HG02981 (cell line): Measurements from ENCODE around the gene GAL3ST2.
A peak's percentile ranks its signal among the peaks of the same experiment; 100 is the strongest.
"Not testable (repeated sequence)": the region's sequence is repeated elsewhere in the genome, so short reads cannot be mapped to it uniquely, and the experiment has no call there.

Experiments used
- ATAC-seq: cut with Tn5 transposase; IDR thresholded peaks from one replicate; pipeline ENCODE4 v1.9.1; 2021; ENCODE audit warnings: mild to moderate bottlenecking, moderate library complexity; ENCODE audit not compliant: unreplicated experiment

GAL3ST2 gene

DNA sequence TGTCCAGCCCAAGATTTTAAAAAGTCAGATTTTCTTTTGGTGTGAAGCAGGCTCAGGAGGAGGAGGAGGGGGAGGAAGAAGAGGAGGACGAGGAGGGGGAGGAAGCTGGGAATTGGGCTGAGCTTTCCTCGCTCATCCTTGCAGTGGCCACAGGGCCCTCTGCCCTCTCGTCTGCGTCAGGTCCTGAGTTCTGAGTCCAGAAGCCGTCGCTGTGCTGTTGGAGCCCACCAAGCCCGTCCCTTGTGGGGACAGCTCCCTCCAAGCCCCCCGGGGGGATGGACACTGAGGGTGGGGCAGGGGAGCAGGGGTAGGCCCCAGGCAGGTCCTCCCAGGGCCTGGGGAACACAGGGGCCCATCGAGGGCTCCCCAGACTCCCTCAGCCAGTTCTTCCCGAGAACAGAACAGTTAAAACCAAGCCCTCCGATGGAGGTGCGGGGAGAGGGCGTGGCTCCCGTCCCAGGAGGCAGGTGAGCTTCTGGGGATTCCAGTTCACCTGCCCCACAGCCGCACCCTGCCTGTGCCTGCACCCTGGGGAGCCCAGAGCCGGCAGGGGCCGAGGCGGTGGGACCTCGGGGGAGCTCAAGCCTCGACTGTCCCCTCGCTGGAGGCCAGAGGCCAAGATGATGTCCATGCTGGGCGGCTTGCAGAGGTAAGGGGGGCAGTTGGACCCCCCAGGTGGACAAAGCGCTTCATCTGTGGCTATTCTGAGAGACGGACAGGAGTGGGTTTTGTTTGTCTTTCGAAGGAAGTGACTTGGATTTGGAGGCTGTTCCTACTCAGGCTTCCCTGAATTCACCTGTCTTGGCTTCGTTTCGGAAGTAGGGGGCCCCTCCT lies at the start of gene GAL3ST2:
TSS of gene GAL3ST2 (plus strand) at position 487 of the 834 bp plus-strand sequence. CDS start at position 621, 134 bp downstream.
- no peak for ATAC-seq

GRCh38 chr2:241728000-241728399 lies 48.6 kb upstream of the GAL3ST2 start:
- no peak for ATAC-seq

DNA sequence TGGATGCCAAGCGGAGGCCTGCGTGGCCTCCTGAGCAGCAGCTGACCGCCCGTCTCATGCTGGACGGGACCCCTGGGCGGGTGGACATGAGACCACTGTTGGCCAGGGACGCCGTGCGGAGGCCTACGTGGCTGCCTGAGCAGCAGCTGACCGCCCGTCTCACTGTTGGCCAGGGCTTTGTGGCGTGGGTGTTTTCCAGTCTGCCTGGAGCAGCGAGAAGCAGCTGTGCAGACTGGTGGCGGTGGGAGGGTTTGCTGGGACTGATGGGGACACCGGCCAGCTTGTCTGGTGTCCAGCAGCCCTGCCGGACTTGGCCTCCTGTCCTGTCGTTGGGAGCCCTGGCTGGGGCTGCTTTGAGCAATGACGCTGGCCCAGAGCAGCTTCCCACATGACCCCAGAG lies 48.0 kb upstream of the GAL3ST2 start:
- no peak for ATAC-seq

DNA sequence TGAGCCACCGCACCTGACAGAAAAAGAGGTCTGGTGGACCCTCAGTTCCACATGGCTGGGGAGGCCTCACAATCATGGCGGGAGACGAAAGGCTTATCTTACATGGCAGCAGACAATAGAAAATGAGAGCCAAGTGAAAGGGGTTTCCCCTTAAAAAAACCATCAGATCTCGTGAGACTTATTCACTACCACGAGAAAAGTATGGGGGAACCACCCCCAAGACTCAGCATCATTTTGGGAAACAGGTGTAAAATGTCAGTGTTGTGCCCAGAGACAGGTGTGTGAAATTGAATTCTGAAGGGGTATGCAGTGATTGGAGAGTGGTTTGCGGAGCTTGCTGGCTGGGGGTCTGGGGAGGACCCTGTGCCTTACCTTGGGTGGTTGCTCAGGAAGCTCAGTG lies 46.8 kb upstream of the GAL3ST2 start:
- ATAC-seq: no peak

DNA sequence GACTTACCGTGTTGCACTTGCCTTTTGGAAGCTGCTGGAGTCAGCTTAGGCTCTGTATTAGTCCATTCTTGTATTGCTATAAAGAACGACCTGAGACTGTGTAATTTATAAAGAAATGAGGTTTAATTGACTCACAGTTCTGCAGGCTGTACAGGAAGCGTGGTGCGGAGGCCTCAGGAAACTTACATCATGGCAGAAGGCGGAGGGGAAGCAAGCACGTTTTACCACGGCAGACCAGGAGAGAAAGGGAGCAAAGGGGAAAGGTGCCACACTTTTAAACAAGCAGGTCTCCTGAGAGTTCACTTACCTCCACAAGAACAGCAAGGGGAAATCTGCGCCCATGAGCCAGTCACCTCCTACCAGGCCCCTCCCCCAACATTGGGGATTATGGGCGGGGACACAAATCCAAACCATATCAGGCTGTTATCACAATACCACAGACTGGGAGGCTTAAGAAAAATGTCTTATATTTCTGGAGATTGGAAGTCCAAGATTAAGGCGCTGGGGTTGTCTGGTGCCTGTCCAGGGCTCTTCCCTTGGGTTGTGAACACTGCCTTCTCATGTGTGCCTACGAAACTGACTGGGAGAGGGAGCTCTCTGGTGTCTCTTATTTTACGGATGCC lies 45.8 kb upstream of the GAL3ST2 start:
- ATAC-seq: no peak

- not testable (repeated sequence) for ATAC-seq
Measured at GRCh38 chr2:241732513-241733186, 44.0 kb upstream of the GAL3ST2 start.

DNA sequence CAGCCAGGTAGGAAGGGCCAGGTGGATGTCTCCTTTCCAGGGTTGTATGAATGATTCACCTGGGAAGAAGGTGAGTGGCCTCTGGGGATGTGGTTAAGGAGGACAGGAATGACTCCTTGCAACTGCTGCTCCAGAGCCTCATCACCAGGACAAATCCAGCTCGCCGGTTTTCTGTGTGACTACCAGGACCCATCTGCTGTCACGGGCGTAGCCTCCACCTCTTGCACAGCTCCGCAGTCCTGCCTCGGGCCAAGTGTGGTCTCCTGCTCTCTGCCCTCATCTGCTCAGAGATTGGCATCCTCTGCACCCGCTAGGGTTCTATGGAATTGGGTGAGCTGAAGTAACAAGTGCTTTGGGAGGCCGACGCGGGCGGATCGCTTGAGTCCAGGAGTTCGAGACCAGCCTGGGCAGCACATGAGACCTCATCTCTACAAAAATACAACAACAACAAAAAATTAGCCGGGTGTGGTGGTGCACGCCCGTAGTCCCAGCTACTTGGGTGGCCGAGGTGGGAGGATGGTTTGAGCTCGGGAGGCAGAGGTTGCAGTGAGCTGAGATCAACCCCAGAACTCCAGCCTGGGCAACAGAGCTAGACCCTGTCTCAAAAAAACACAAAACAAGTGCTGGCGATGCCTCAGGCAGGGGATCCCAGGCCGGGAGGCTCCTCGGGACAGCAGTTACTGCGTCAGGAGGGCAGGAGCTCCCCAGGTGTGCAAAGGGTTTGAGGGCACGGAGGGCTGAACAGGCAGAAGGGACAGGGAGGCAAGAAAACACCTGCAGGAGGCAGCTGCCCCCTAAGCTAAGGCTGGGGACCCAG lies 43.0 kb upstream of the GAL3ST2 start:
- no peak for ATAC-seq

DNA sequence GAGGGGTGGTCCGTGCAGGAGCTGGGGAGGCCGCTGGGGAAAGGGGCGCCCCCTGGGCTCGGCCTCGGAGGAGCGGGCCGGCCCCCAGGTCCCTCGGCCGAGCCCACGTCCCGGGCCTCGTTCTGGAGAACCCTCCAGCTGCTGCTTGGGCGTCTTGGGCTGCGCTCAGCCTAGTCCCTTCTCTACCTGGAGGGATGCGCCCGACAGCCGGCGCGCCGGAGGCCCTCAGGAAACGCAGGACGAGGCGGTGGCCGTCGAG lies 42.5 kb upstream of the GAL3ST2 start:
- ATAC-seq: peak; percentile 31

DNA sequence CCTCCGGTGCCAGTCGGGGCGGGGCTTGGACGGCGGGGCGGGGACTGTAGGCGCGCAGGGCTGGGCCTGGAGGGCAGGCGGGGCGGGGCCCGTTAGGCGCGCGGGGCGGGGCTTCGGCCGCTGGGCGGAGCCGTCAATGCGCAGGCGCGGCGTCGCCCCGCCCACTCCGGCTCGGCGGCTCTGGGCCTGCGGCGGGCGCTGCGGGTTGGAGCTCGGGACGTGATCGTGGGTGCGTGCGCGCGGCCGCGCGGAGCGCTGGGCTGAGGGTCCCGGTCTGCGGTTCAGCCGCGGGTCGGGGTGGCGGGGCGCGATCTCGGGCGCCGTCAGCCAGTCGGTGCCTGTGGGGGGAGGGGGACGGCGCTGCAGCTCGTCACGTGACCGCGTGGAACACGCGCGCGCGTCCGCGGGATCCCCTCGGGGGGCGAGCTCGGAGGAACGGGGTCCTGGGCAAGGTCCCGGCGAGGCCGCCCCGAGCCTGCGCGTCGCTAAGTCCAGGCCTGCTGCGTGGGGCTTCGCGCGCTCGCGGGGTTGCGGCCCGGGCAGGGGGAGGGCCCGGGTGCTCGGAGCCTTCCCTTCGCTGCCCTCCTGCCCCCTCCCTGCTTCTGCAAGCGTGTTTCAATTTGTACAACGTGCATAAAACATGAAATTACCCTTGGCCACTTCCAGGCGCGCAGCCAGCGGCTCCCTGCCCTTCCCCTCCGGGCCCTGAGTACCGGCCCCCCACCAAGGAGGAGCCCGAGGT lies 42.0 kb upstream of the GAL3ST2 start, which contains the start of gene D2HGDH:
TSS of gene D2HGDH (plus strand) at position 164 of the 742 bp plus-strand sequence. CDS start 595 bp downstream, outside the sequence.
- peak; percentile 79 for ATAC-seq

DNA sequence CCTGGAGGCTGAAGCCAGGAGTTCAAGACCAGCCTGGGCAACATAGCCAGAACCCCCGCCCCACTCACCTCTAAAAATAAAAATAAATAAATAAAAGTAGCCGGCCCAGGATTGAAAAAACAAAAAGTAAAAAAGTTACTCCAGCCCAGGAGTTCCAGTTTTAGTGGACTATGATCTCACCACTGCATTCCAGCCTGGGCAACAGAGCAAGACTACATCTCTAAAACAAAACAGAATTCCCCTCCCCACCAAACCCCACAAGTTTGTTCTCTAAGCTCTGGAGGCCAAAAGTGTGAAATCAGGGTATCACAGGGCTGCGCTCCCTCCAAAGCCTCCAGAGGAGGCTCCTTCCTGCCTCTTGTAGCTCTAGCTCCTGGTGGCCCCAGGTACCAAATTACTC lies 40.5 kb upstream of the GAL3ST2 start:
- no peak for ATAC-seq

DNA sequence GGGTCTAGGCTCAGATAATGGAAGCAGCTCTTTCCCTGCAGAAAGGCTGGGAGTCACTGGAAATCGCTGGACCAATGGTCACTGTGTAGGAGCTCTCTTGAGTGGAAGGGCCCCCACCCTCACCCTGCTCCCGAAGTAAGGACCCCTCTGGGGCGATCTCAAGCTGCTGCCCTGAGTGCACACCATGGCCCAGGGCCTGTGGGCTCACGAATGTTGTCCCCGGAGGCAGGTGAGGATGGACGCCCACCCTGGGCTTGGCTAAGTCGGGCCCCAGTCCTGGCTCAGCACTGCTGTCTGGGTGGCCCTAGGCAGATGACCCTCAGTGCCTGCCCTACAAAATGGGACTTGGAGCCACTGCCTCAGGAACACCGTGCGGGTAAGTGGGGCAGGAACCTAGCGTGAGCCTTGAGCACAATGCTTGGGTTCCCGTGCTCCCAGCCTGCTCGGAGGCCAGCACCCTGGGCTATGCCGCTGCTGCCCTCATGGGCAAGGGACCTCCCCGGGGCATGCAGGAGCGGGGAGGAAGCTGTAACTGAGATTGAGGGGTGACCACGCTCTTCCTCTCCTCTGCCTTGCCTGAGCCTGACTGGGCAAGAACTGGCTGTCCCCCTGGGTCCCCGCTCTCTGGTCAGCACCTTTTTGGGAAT lies 38.5 kb upstream of the GAL3ST2 start:
- no peak for ATAC-seq

- no peak for ATAC-seq
Measured at GRCh38 chr2:241739177-241739576, 37.4 kb upstream of the GAL3ST2 start.

DNA sequence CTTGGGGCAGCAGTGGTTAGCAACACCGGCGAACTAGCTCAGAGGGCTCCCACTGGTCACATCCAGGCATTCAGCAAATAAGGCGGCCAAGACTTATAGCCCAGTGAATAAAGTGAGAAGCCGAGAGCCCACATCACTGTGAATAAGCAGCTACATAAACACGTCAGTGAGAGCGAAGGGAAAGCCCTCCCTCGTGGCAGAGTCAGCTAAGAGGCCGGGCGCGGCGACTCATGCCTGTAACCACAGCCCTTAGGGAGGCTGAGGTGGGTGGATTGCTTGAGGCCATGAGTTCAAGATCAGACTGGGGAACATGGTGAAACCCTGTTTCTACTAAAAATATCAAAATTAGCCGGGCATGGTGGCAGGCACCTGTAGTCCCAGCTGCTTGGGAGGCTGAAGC lies 37.0 kb upstream of the GAL3ST2 start:
- ATAC-seq: no peak

DNA sequence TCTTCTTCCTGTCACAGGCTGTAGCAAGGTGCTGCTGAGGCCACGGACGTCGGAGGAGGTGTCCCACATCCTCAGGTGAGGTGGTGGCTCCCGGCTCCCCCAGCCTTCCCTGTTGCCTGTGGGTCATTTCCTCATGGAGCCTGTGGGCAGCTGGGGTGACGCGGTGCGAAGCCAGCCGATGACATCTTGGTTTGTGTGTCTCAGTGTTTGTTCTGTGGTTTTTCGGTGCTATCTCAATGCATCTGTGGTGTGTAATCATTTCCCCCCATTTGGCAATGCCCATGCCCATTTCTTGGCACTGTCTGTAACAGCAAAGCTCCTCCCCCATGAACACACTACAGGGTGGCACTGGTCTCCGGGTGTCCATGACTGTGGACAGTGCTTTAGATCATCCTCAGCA lies 35.6 kb upstream of the GAL3ST2 start:
- no peak for ATAC-seq

DNA sequence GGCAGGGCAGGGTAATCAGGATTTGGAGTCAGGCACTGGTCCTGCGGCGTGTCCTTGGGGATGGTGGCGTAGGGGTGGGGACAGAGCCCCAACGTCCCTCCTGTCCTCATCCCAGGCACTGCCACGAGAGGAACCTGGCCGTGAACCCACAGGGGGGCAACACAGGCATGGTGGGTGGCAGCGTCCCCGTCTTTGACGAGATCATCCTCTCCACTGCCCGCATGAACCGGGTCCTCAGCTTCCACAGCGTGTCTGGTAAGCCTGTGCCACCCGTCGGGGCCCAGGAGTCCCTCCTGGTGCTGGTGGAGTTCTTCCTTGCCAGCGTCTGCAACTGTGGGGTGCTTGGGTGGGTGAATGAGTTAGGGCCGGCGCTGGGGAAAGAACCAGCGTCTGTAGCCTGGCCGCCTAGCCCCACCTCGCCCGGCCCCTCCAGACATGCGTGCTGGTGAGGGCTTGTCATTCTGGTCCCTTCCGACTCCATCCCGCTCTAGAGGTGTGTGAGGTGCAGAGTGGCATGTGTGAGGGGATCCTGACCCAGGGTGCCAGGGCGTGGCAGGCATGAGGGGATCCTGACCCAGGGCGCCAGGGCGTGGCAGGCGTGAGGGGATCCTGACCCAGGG lies 34.2 kb upstream of the GAL3ST2 start:
- no peak for ATAC-seq

GRCh38 chr2:241743008-241743407 lies 33.6 kb upstream of the GAL3ST2 start:
- ATAC-seq: not testable (repeated sequence)

- ATAC-seq: no peak
Measured at GRCh38 chr2:241743620-241744019, 33.0 kb upstream of the GAL3ST2 start.

DNA sequence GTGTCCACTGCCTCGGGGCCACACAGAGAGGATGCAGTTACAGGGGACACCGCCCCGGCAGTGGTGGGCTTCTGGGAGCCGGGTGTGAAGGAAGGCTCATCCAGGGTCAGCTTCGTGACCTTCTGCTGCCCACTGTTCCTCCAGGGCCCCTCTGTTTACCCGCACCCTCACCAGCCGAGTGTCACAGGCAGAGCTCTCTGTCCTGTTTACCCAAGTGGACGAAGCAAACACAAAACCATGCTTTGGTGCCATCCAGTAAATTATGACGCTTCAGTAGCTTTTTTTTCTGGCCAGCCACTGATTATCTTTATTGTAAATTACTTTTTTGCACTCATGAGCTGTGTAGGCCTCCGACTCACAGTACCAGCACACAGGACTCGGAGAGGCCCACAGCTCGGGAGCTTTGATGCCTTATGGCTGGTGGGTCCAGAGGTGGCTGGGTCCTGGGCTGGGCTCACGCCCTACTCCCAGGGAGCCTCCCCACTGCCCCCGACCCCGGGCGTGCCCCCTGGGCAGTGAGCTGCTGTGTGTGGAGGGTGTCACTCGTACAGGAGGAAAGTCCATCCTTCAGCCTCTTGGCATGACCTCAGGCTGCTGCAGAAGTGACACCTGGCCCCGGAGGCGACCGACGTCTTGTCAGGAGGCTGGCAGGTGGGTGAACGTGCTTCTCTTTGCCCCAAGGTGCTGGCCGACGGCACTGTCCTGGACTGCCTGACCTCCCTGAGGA lies 32.4 kb upstream of the GAL3ST2 start:
- ATAC-seq: no peak

GRCh38 chr2:241745276-241745675 lies 31.3 kb upstream of the GAL3ST2 start:
- no peak for ATAC-seq
